A204.1 (cell line): ENCODE data around the gene GLS.

Experiments
- FAIRE-seq: peaks from 2 replicates; lab custom pipeline; 2012; peaks lifted over from hg19 to GRCh38; lab: Jason Lieb, UNC

Gene GLS

GRCh38 chr2:190996338-190996946, 115.8 kb downstream of the GLS start:
- no peak for FAIRE-seq

- FAIRE-seq = no peak
Observed at GRCh38 chr2:190996947-190997346, 116.3 kb downstream of the GLS start.

- FAIRE-seq = no peak
Observed at GRCh38 chr2:190997526-190998113, 117.0 kb downstream of the GLS start.

GRCh38 chr2:190999058-190999457, 118.4 kb downstream of the GLS start:
- FAIRE-seq = no peak

GRCh38 chr2:190999949-191000665, 119.5 kb downstream of the GLS start:
- FAIRE-seq = no peak

GRCh38 chr2:191001032-191001431, 120.4 kb downstream of the GLS start:
- FAIRE-seq = no peak

GRCh38 chr2:191001624-191002023, 121.0 kb downstream of the GLS start:
- no peak for FAIRE-seq

- no peak for FAIRE-seq
Observed at GRCh38 chr2:191003405-191004309, 123.0 kb downstream of the GLS start.

- no peak for FAIRE-seq
Observed at GRCh38 chr2:191006297-191006696, 125.7 kb downstream of the GLS start.

GRCh38 chr2:191006997-191007783, 126.6 kb downstream of the GLS start:
- no peak for FAIRE-seq

- FAIRE-seq = no peak
Observed at GRCh38 chr2:191008286-191008685, 127.7 kb downstream of the GLS start.

- FAIRE-seq = no peak
Observed at GRCh38 chr2:191009541-191010374, 129.1 kb downstream of the GLS start.

GRCh38 chr2:191010887-191011885, 130.6 kb downstream of the GLS start:
- FAIRE-seq = no peak

GRCh38 chr2:191012346-191012745, 131.7 kb downstream of the GLS start:
- no peak for FAIRE-seq

GRCh38 chr2:191012845-191013681, 132.4 kb downstream of the GLS start:
- FAIRE-seq = no peak

- FAIRE-seq = no peak
Observed at GRCh38 chr2:191013682-191013931, 133.0 kb downstream of the GLS start.

- FAIRE-seq = no peak
Observed at GRCh38 chr2:191013932-191014652, 133.5 kb downstream of the GLS start, which contains the start of gene STAT1. Gene STAT1, minus strand, starts transcription at chr2:191014171. Its CDS starts 4,168 bp downstream, at chr2:191010003.

- FAIRE-seq = no peak
Observed at GRCh38 chr2:191014653-191015020, 134.0 kb downstream of the GLS start.
